Activated T-helper 1 cell treated with anti-CD3 and anti-CD28 coated beads, Interleukin-12 subunit alpha, Interleukin-12 subunit beta, Interleukin-2, Interleukin-4 antibody, amounts not matched to agents 30 ng/mL and 10 ng/mL and 1 ng/mL, durations not matched to agents 14 hours and 24 hours and 36 hours (primary cell): ENCODE data around the gene SPEM2. TPM values are rescaled to one million over a fixed set of nuclear protein-coding genes. Genes with fewer than 3 reads are reported as not detected.

Experiments used
- DNase-seq: peaks from one replicate; pipeline ENCODE4 v3.0.0; 2021; ENCODE audit warnings: low spot score
- H3K27ac Mint-ChIP-seq: one replicate; pipeline ENCODE4 v1.8.0; 2021; ENCODE audit warnings: mild to moderate bottlenecking, mixed read lengths
- H3K27me3 Mint-ChIP-seq: one replicate; pipeline ENCODE4 v1.8.0; 2022; ENCODE audit warnings: mild to moderate bottlenecking, moderate library complexity, mixed read lengths; ENCODE audit not compliant: insufficient read depth
- H3K36me3 Mint-ChIP-seq: one replicate; pipeline ENCODE4 v1.8.0; 2021; ENCODE audit warnings: low read depth, mixed read lengths
- H3K4me1 Mint-ChIP-seq: one replicate; pipeline ENCODE4 v1.8.0; 2021; ENCODE audit warnings: low read depth, mixed read lengths
- H3K4me3 Mint-ChIP-seq: one replicate; pipeline ENCODE4 v1.8.0; 2021; ENCODE audit warnings: mild to moderate bottlenecking, moderate library complexity, mixed read lengths
- H3K9me3 Mint-ChIP-seq: one replicate; pipeline ENCODE4 v1.8.0; 2021; ENCODE audit warnings: mixed read lengths
- intact Hi-C: fragments of 100-400 bp; cut with micrococcal nuclease; formaldehyde crosslinking; loops from one replicate; pipeline ENCODE4 v1.15.1; 2024
- total RNA-seq: library from RNA; stranded (reverse); gene quantifications from 2 replicates; pipeline ENCODE4 v1.2.3, GENCODE V29; 2022

Gene SPEM2
- total RNA-seq, 1 donor from 2014 or later = not detected

DNA sequence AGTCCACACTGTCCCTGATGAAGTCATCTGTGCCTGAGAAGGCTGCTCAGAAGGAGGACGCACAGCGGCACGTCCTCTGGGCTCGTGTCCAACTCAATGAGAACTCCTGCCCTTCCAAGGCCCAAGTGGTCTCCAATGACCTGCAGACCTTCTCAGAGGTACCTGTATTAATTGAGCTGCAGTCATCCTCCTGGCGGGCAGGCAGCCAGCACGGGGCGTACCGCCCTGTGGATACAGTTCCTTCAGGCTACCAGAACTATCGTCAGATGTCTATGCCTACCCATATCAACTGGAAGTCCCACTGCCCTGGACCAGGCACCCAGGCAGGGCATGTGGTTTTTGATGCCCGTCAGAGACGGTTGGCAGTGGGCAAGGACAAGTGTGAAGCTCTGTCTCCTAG, 6.9 kb downstream of the SPEM2 start:
- Mint-ChIP-seq H3K4me3 (no peak overlapping the region), H3K27me3 (no peaks in the 10 kb centered on the region), H3K4me1 (peaks cover 16% of the 10 kb centered on the region), H3K36me3 (no peaks in the 10 kb centered on the region), H3K9me3 (no peaks in the 10 kb centered on the region), H3K27ac (no peak overlapping the region)
- intact Hi-C loops = no loop called here
- DNase-seq = no peak

GRCh38 chr17:7435676-7436555, 10.5 kb downstream of the SPEM2 start:
- peaks cover 5% of the 10 kb centered on the region for H3K27me3 Mint-ChIP-seq
- peak overlapping the region; percentile 91 for H3K4me3 Mint-ChIP-seq
- H3K27ac Mint-ChIP-seq = peak overlapping the region; percentile 94
- H3K9me3 Mint-ChIP-seq = no peaks in the 10 kb centered on the region
- DNase-seq = peak; percentile 68
- peaks cover 7% of the 10 kb centered on the region for H3K36me3 Mint-ChIP-seq
- peaks cover 43% of the 10 kb centered on the region for H3K4me1 Mint-ChIP-seq
- intact Hi-C loops = loop anchor here (1.0 to 5.0 kb wide), 14 partner anchors 19 to 421 kb away; partner anchors contain the start of genes EIF5A, ELP5, NAA38 and NEURL4

DNA sequence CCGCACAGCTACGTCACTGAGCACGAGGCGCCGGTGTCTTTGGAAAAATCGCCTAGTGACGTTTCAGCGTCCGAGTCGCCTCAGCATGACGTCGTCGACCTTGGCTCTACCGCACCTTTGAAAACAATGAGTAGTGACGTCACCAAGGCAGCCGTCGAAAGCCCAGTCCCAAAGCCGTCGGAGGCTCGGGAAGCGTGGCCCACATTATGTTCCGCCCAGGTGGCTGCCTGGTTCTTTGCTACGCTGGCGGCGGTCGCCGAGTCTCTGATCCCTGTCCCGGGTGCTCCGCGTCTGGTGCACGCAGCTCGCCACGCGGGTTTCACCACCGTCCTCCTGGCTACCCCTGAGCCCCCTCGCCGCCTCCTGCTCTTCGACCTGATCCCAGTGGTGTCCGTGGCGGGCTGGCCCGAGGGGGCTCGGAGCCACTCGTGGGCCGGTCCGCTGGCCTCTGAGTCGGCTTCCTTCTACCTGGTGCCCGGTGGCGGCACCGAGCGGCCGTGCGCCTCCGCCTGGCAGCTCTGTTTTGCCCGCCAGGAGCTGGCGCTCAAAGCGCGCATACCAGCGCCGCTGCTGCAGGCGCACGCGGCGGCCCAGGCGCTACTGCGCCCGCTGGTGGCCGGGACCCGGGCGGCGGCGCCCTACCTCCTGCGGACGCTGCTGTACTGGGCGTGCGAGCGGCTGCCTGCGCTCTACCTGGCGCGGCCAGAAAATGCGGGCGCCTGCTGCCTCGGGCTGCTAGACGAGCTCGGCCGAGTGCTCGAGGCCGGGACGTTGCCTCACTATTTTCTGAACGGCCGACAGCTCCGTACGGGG, 11.3 kb downstream of the SPEM2 start:
- peak; percentile 81 for DNase-seq
- Mint-ChIP-seq H3K27ac (peak overlapping the region; percentile 94), H3K4me3 (peak overlapping the region; percentile 91), H3K9me3 (no peaks in the 10 kb centered on the region), H3K36me3 (peaks cover 9% of the 10 kb centered on the region), H3K27me3 (peaks cover 5% of the 10 kb centered on the region), H3K4me1 (peaks cover 43% of the 10 kb centered on the region)
- intact Hi-C loops = loop anchor here (1.0 to 5.0 kb wide), 4 partner anchors 42 to 389 kb away; partner anchors contain the start of gene PLSCR3

DNA sequence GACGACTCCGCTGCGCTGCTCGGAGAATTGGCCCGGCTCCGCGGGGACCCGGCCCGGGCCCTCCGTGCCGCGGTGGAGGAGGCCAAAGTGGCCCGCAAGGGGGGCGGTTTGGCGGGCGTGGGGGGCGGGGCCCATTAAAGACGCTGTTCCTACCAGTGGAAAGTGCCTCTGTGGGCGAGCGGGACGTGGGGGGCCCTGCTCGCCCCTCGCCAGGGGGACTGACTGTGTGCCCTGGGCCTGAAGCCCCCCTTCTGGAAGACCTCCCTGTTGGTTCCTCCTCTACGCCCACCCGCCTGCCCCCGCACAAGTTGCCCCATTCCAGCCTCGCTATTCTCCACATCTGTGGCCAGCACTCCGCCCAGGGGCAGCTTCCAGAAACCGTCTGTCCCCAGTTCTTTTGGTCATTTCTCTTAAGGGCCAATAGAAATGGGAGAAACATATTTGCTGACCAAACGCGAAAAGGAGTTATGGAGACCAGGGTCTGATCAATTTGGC, 12.0 kb downstream of the SPEM2 start:
- Mint-ChIP-seq H3K4me3 (peak overlapping the region; percentile 91), H3K4me1 (peaks cover 43% of the 10 kb centered on the region), H3K27me3 (peaks cover 7% of the 10 kb centered on the region), H3K36me3 (peaks cover 10% of the 10 kb centered on the region), H3K9me3 (no peaks in the 10 kb centered on the region), H3K27ac (peak overlapping the region; percentile 65)
- intact Hi-C loops = loop anchor here (1.0 to 5.0 kb wide), 4 partner anchors 43 to 390 kb away; partner anchors contain the start of gene PLSCR3
- DNase-seq = no peak

DNA sequence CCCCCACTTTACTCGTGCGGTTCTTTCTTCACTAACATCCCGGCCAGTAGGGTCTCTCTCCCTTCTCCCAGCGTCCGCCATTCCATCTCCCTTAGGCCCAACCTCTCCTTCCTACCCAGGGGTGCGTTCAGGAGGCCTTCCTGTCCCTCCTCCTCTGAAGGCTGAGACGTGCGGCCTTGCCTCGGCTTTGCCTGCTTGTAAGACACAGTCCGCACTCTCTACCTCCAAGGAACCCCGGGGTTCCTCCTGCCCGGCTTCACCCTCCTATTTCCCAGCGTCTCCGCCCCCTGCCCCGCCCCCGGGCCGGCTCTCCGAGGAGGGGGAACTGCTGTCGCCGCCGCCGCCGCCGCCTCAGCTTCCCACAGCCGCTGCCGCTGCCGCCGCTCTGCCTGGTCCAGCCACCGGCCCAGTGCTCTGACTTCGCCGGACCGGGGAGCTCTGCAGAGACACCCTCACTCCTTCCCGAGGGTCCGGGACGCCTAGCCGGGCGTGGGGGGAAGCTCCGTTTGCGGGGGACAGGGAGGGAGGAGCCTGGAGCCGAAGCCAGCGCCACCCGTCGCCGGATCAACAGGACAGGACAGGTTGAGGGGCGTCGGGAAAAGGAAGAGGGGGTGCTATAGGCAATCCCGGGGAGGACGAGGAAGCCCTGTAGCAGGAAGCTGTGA, 12.7 kb downstream of the SPEM2 start:
- Mint-ChIP-seq H3K36me3 (peaks cover 14% of the 10 kb centered on the region), H3K27ac (peak overlapping the region; percentile 85), H3K4me1 (peaks cover 43% of the 10 kb centered on the region), H3K27me3 (peaks cover 7% of the 10 kb centered on the region), H3K4me3 (peak overlapping the region; percentile 81), H3K9me3 (no peaks in the 10 kb centered on the region)
- intact Hi-C loops = loop anchor here (1.0 to 5.0 kb wide), 4 partner anchors 43 to 391 kb away; partner anchors contain the start of gene PLSCR3
- DNase-seq = peak; percentile 72

GRCh38 chr17:7438656-7439460, 13.4 kb downstream of the SPEM2 start:
- Mint-ChIP-seq H3K27me3 (peaks cover 7% of the 10 kb centered on the region), H3K27ac (peak overlapping the region; percentile 85), H3K9me3 (no peaks in the 10 kb centered on the region), H3K36me3 (peaks cover 16% of the 10 kb centered on the region), H3K4me3 (peak overlapping the region; percentile 81), H3K4me1 (peaks cover 43% of the 10 kb centered on the region)
- intact Hi-C loops = loop anchor here (1.0 to 5.0 kb wide), 3 partner anchors 8 to 392 kb away; no protein-coding TSS in a partner anchor
- no peak for DNase-seq

- Mint-ChIP-seq H3K36me3 (peaks cover 20% of the 10 kb centered on the region), H3K27me3 (peaks cover 10% of the 10 kb centered on the region), H3K27ac (peak within 1 kb of the TSS; percentile 85), H3K4me3 (peak within 1 kb of the TSS; percentile 83), H3K4me1 (peaks cover 43% of the 10 kb centered on the region), H3K9me3 (no peaks in the 10 kb centered on the region)
- no peak for DNase-seq
- intact Hi-C loops = loop anchor here (1.0 to 5.0 kb wide), 3 partner anchors 8 to 392 kb away; no protein-coding TSS in a partner anchor
Observed at GRCh38 chr17:7439462-7440112, 14.2 kb downstream of the SPEM2 start, which contains the start of gene FGF11. FGF11 (plus strand) TSS chr17:7439512; CDS start chr17:7439621, 109 bp downstream.

- peak overlapping the region; percentile 83 for H3K27ac Mint-ChIP-seq
Observed at GRCh38 chr17:7440113-7440833, 14.9 kb downstream of the SPEM2 start.

DNA sequence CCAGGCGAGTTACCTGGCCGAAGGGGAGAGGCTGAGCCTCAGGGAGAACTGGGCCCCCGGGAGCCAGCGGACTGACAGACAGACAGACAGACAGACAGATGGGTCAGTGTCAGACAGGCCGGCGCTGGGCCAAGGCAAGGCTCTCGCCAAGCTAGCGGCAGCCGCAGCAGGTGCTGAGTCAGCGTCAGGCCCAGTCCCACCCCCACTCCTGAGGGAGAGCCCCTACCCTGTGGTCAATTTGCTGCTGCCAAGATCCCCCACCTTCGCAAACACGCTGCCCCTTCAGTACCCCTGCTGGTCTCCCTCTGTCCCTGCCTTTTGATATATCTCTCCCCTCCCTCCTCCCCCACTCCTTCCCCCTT, 15.4 kb downstream of the SPEM2 start:
- Mint-ChIP-seq H3K27ac (no peak overlapping the region), H3K4me3 (peak overlapping the region; percentile 83), H3K9me3 (no peaks in the 10 kb centered on the region), H3K36me3 (peaks cover 23% of the 10 kb centered on the region), H3K27me3 (peaks cover 13% of the 10 kb centered on the region), H3K4me1 (peaks cover 46% of the 10 kb centered on the region)
- intact Hi-C loops = no loop called here
- no peak for DNase-seq

More at GRCh38 chr17:7440113-7440833, 14.9 kb downstream of the SPEM2 start:
- Mint-ChIP-seq H3K9me3 (no peaks in the 10 kb centered on the region), H3K4me1 (peaks cover 44% of the 10 kb centered on the region), H3K4me3 (peak overlapping the region; percentile 83), H3K36me3 (peaks cover 20% of the 10 kb centered on the region), H3K27me3 (peaks cover 10% of the 10 kb centered on the region)
- intact Hi-C loops = no loop called here
- DNase-seq = peak; percentile 35

GRCh38 chr17:7441266-7441665, 15.8 kb downstream of the SPEM2 start:
- H3K9me3 Mint-ChIP-seq = no peaks in the 10 kb centered on the region
- DNase-seq = no peak
- H3K27me3 Mint-ChIP-seq = peaks cover 15% of the 10 kb centered on the region
- peaks cover 26% of the 10 kb centered on the region for H3K36me3 Mint-ChIP-seq
- H3K4me3 Mint-ChIP-seq = peak overlapping the region; percentile 69
- no peak overlapping the region for H3K27ac Mint-ChIP-seq
- intact Hi-C loops = no loop called here
- peaks cover 46% of the 10 kb centered on the region for H3K4me1 Mint-ChIP-seq

DNA sequence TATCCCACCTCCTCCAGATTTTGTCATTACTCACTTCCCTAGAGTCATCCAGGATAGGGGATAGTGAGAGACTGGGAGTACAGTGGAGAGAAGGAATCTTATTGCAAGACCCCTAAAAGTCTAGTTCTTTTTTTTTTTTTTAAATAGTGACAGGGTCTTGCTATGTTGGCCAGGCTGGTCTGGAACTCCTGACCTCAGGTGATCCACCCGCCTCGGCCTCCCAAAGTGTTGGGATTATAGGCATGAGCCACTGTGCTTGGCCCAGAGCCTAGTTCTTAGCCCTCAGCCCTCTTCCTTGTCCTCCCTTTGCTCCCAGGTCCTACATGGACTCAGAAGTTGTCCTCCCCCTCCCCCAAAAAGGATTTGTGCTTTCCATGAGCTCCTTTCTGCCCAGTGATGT, 16.7 kb downstream of the SPEM2 start:
- peaks cover 29% of the 10 kb centered on the region for H3K36me3 Mint-ChIP-seq
- intact Hi-C loops = no loop called here
- H3K27ac Mint-ChIP-seq = no peak overlapping the region
- H3K4me1 Mint-ChIP-seq = peaks cover 38% of the 10 kb centered on the region
- H3K4me3 Mint-ChIP-seq = no peak overlapping the region
- H3K9me3 Mint-ChIP-seq = no peaks in the 10 kb centered on the region
- H3K27me3 Mint-ChIP-seq = peaks cover 18% of the 10 kb centered on the region
- DNase-seq = no peak
